ENCODE results near the gene POLR2I.
"Not testable (repeated sequence)": the region's sequence is repeated elsewhere in the genome, so short reads cannot be mapped to it uniquely, and the experiment has no call there.

Gene POLR2I

DNA sequence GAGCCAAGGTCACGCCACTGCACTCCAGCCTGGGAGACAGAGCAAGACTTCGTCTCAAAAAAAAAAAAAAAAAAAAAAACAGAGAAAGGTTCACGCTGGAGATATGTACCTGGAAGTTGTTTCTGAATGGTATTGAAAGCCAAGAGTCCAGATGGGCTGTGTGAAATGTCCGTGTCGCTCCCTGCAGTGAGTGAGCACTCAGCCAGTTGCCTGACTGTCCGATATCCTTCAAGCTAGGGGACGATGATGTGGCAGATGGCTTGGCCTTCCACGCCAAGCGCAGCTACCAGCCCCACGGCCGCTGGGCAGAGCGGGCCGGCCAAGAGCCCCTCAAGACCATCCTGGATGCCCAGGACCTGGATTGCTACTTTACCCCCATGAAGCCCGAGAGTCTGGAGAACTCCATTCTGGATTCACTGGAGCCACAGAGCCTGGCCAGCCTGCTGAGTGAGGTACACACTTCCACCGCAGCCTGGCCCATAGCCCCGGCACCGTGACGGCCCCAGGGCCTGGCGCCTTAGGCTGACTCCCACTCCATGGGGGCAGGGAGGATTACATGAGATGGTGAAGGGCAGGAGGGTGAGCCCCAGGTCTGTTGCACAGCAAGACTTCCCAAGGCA is 15.4 kb downstream of the POLR2I start:
- no peak for DNase-seq

DNA sequence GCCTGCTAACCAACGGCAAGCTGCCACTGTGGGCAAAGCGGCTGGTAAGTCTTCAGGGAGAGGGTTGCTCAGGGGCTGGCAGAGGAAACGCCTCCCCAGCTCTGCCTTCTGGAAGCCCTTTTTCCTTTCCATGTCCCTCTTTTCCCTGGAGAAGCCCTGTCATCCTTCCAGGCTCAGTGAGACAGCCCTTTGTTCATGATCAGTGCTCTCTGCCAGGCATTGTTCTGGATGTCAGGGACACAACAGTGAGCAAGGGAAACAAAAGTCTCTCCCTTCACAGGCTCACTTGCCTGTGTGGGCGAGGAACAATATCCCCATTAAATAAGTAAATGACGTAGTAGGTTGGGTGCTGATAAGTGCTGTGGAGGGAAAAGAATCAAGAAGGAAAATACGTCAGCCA is 17.6 kb downstream of the POLR2I start:
- DNase-seq, result no peak

DNA sequence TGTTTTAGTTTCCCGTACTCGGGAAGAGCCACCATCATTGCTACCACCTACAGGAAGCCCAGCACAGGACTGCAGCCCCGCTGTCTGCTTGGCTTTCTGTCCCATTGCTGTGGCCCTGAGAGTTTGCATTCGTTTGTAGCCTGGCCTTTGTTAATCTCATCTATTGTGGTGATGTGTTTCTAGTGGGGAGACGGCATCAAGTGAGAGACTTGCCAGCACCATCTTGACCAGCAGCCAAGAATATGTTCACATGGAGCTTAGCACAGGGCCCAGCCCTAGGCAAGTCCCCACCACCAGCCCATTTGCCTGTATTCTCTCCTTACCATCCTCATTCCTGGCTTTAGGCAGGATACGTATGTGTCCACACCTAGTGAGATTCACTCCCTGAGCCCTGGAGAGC is 21.0 kb downstream of the POLR2I start:
- no peak for DNase-seq

DNA sequence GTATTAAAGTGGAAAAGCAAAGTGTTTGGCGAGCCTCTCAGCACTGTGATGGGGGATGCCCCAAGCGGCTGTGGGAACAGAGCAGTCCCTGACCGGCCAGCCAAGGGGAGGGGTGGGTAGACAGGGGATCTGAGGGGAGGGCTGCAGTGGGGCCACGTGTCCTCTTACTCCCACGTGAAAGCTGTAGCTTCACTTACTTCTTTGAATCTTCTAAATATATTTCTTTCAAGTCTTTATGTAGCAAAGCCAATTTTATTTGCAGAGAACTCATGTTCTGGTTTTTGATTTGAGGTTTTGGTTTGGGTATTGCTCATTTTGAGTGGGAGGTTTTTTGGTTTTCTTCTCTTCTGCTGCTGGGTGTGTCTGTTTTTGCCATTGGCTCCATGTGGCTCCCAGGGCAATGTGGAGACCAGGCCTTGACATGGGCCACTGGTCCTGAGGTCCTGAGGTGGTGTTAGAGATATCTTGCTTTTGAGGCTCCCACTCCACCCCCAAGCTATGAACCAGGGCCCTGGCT is 21.5 kb downstream of the POLR2I start:
- DNase-seq, result no peak

DNA sequence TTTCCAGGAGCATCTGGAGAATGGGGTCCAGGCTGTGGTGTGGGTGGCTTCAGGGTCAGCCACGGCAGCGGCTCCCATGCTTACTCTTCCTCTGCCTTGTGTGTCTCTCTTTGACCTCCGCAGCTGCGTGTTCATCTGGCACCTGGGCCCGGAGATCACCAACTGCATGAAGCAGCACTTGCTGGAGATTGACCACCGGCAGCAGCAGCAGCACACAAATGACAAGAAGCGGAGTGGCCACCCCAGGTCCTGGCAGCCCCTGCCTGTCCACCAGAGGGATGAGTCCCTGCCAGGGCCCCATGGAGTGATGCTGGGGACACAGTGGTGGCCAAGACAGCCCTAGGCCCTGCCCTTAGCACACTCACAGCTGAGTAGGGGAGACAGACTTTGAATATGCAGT is 22.1 kb downstream of the POLR2I start:
- no peak for DNase-seq

DNA sequence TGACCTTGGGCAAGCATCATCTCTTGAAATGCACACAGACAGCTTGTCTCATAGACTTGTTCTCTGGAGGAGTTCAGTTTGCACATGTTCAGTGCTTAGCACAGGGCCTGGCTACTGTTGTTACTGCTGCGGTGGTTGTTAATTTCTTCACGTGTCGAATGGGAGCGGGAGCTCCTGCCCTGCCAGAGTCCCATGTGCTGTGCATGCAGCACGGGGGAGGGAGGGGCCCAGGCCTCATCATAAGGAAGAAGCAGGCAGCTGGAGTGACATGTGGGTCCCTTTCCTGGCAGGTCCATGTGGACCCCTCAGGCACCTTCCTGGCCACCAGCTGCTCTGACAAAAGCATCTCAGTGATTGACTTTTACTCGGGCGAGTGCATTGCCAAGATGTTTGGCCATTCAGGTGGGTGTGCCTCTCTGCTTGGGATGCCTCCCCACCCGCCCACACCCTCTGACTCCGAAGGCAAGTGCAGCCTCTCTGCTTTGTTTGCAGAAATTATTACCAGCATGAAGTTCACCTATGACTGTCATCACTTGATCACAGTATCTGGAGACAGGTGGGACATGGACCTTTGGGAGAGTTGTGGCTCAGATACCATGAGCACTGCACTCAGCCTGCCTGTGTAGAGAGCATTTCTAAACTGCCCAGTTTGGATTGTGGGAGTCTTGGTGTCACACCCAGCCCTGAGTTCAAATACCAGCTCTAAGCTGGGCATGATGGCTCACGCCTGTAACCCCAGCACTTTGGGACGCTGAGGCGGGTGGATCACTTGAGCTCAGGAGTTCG is 23.6 kb downstream of the POLR2I start:
- no peak for DNase-seq

DNA sequence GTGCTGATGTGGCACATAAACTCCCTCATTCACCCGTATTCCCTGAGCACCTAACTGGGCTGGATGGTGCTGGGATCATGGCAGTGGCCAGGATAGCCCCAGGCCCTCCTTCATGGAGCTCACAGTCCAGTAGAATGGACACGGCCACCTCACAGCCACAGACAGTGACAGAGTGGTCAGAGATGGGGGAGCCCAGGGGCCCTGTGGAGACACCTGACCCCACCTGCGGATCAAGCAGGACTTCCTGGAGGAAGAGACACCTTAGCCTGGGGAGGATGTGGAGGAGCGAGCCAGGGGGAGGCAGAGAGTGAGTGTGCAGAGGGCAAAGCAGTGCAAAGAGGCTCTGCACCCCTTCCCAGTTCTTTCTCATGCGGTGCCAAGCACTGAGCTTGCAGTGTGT is 24.8 kb downstream of the POLR2I start:
- no peak for DNase-seq

DNA sequence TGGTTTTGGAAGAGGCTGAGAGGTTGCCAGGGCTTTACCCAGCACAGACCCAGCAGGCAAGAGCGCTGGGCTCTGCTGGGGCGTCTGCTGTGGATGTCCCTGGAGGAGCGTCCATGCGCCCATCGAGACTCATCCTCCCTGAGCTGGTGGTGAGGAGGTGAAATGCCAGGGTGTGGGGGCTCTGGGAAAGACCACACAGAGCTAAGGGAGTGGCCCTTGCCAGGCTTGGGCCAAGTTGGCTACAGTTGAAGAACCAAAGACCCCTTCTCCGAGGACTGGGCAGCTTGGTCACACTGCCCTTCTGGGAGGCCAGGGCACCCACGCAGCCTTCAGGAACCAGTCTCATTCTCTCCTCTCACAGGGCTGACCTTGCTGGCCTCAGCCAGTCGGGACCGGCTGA is 28.3 kb downstream of the POLR2I start:
- no peak for DNase-seq

DNA sequence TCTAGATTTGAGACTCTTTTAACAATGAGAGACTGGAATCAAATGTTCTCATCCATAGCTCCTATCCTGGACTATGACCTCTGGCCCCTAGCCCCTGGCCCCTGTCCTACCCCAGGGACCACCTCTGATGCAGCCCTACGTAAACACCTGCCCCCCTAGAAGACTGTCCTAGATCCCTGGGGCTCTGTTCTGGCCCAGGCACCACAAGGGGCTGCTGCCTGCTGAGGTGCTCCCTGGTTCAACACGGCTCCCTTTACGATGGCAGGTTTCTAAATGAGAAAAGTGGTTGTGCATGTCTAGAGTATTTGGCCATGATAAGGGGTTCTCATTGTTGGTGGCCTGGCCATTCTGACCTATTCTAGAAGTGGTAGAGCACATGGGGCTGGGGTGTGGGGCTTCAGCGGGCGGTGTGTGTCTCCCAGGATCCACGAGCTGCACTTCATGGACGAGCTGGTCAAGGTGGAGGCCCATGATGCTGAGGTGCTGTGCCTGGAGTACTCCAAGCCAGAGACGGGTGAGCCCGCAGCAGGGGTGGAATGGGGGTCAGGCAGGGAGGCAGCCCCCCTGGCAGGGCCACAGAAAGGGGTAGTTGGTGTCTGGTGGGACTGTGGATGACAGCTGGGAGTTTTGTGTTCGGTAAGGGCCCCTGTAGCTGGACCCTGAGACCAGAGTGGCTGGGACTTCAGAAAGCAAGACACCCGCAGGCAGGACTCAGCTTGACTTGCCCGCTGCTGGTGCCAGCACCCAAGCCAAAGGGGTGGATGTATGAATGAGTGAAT is 30.3 kb downstream of the POLR2I start:
- no peak for DNase-seq

DNA sequence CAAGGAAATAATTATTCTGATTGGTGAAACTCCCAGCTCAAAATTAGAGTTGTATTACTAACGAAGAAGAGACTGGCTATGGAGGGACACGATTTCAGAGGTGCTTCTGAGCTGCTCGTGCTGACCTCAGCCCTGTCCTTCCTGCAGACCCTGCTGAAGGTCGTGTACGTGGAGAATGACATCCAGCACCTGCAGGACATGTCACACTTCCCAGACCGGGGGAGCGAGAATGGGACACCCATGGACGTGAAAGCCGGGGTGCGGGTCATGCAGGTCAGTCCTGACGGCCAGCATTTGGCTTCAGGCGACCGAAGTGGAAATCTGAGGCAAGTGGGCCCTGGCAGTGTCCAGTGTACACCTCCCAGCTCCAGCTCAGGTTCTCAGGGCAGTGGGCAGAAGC is 31.8 kb downstream of the POLR2I start:
- DNase-seq, result no peak

DNA sequence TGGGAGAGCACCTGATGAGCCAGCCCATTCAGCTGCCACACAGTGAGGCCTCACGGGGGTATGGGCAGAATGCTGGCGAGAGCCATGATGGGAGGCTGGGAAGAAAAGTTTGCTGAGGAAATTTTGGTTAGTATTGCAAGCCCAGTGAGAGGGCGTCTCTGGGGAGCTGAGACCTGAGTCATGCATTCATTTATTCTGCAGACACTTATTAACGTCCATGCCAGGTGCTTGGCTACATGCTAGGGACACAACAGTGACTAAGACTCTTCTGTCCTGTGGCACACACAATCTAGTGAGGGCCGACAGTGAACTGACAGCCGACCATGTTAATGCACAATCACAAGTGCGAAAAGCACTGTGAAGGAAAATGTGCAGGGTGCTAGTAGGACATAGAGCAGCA is 32.8 kb downstream of the POLR2I start:
- no peak for DNase-seq

DNA sequence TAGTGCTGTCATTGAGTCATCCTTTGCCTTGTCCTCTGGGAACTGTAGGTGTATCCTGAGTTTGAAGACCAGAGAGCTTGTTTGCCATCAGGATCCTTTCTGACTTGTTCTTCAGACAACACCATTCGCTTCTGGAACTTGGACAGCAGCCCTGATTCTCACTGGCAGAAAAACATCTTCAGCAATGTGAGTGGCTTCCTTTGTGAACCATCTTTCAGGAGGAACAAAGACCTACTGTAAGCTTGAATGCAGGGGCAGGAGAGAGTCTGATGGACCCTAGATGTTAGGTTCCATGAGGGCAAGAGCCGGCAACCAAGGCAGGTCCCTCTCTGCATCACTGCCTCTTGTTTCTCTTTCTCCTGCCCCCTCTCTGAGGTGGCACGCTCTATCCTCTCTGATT is 33.3 kb downstream of the POLR2I start:
- no peak for DNase-seq

DNA sequence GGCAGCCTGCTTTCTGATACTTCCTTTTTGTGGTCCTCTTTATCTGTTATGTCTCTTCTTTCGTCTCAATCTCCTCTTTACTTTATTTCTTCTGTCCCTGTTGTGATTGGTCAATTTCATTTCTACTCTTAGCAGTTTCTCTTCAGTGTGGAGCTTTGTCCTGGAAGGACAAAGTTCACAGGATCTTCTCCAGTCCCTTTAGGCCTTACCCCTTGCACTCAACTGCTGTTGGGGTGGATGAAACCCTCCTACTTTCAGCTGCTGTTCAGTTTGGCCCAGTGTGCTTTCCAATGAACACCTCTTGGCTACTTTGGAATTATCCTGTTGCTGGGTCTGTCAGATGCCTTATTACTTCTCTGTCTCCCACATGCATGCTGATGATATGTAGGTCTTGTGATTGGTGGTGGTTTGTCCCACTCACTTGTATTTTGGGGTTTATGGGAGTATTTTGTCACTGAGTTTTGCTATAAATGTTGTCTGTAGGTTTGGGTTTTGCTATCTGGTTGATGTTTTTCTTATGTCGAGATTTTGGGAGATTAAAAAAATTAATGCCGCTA is 35.2 kb downstream of the POLR2I start:
- no peak for DNase-seq

DNA sequence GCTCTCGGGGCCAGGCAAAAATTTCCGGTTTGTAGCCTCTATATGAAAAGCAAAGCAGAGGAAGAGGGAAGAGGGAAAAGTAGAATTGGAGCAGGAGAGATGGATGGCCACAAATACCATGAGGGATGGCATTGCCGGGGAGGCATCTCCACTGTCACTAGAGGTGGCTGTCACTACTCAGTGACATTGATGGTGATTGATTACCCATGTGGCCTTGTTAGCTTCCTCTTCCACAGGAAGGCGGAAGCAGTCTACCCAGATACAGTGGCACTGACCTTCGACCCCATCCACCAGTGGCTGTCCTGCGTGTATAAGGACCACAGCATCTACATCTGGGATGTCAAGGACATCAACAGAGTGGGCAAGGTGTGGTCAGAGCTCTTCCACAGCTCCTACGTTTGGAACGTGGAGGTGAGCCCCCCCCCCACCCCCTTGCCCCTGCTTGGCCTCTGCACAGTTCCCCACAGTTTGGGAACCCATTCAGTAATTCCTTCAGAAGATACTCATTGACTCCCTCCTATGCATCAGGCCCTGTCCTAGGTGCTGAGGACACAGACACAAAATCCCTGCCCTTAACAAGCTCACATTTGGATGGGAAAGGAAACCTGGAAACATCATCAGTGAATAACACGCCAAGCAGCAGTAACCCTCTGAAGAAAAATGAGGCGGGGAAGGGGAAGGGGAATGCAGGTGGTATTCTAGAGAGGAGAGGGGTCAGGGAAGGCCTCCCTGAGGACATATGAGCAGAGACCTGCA is 41.4 kb downstream of the POLR2I start:
- no peak for DNase-seq

DNA sequence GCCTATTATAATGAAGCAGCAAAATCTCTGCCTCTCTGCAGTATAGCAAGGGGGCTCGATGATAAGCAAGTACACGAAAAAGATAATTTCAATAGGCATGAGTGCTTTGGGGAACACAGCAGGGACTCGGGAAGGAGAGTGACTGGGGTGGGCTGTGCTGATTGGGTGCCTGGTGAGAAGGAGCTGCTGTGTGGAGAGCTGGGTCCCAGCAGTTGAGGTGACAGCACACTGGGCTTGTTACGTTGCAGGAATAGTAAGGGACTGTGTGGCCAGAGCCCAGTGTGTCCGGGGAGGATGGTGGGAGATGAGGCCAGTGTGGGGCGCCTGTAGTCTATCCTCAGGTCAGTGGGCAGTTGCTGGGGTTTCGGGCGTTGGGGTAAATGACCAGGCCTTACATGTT is 42.6 kb downstream of the POLR2I start:
- DNase-seq, result no peak

DNA sequence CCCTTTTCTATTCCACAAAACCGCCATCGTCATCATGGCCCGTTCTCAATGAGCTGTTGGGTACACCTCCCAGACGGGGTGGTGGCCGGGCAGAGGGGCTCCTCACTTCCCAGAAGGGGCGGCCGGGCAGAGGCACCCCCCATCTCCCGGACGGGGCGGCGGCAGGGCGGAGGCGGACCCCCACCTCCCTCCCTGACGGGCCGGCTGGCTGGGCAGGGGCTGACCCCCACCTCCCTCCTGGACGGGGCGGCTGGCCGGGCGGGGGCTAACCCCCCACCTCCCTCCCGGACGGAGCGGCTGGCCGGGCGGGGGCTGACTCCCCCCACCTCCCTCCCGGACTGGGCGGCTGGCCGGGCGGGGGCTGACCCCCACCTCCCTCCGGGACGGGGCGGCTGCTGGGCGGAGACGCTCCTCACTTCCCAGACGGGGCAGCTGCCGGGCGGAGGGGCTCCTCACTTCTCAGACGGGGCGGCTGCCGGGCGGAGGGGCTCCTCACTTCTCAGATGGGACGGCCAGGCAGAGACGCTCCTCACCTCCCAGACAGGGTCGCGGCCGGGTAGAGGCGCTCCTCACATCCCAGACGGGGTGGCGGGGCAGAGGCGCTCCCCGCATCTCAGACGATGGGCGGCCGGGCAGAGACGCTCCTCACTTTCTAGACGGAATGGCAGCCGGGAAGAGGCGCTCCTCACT is 45.7 kb downstream of the POLR2I start:
- not testable (repeated sequence) for DNase-seq

DNA sequence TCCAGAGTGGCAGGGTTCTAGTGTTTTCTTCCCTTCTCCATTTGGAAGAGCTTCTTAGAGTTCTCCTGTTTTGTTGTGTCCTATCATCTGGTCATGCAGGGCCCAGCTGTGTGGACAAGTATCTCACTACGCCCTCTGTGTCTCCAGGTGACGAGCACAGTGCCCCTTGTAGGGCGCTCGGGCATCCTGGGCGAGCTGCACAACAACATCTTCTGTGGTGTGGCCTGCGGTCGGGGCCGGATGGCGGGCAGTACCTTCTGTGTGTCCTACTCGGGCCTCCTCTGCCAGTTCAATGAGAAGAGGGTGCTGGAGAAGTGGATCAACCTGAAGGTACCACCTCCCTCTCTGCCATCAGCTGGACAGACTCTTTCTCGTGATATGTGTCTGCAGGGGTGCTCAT is 47.0 kb downstream of the POLR2I start:
- DNase-seq, result no peak

DNA sequence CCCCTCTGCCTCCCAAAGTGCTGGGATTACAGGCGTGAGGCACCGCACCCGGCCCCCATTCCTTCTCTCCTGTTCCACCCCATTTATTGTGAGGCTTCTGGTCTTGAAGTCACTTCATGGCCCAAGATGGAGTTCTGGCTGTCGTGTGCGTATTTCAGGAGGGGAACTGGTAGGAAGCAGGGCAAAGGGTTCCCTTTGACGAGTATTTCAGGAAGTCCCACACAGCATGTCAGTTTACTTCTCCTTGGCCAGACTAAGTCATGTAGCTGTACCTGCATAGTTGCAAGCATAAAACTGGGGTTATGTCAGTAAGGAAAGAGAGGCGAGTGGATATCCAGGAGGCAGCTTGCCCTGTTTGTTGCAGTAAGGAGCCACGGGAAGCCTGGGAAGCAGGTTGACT is 49.8 kb downstream of the POLR2I start:
- DNase-seq, result no peak

All from NCI-H82 (cell line).